Gastrocnemius medialis (tissue), 4 donors: ENCODE data around the gene SHISA4.

Source experiments
- CTCF ChIP-seq, 5 experiments: fragments of 450-650 bp in 3 of 5; fragments of 200-600 bp in 2 of 5; sonication (generic) in 2 of 5; IDR thresholded peaks in 4 of 5; conservative IDR thresholded peaks in 1 of 5; 1 replicate in 4 of 5; 2 replicates in 1 of 5; pipeline ENCODE4 v1.5.1; 2016 to 2019; ENCODE audit warnings: antibody characterized with exemption in 5 of 5, mild to moderate bottlenecking in 3 of 5, moderate library complexity in 3 of 5
- POLR2A ChIP-seq, 2 donors: fragments of 450-650 bp; IDR thresholded peaks; one replicate each; pipeline ENCODE4 v1.6.1; 2017; ENCODE audit warnings: antibody characterized with exemption in 2 of 2, mild to moderate bottlenecking in 2 of 2, moderate library complexity in 2 of 2

GRCh38 chr1:201849372-201850052, 39.2 kb upstream of the SHISA4 start:
- TF ChIP-seq CTCF (IDR thresholded peaks at IDR 0.05 in 4 of 5, conservative IDR thresholded peaks at IDR 0.05 in 1 of 5) (no peak), POLR2A (IDR thresholded peaks at IDR 0.05) (no peak)
